Measurements from ENCODE around the gene TRMU.

Gene TRMU

DNA sequence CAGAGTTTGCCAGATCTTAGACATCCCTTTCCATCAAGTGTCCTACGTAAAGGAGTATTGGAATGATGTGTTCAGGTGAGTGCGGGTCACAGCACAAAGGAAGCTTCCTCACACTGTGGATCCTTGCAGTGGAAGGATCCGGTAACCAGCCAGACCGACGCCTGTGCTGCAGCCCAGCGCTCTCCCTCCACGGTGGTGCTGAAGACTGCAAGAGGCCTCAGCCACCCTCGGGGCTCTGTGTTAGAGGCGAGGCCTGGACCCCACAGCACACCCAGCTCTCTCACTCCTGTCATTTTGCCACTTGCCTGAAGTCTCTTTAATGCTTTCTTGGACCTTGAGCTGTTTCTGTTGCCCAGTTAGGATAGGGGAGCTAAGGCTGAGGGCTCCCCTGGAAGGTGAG, 2.4 kb downstream of the TRMU start:
- no peak for DNase-seq

DNA sequence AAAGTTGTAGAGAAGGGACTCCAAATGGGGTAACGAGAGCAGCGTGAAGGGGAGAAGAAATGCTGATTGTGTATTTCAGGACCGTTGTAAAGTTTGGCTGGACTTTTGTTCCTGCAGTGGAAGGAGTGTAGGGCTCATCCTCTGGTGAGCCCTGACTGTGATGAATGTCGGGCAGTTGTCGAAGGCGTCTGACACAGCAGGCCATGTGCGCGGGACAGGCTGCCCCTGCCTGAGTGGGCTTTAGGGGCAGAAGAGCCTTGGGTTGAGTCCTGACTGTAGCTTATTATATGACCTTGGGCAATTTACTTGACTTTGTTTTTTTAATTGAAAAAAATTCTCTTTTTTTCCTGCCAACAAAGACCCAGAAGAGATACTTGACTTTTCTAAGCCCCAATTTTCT, 3.1 kb downstream of the TRMU start:
- no peak for DNase-seq

DNA sequence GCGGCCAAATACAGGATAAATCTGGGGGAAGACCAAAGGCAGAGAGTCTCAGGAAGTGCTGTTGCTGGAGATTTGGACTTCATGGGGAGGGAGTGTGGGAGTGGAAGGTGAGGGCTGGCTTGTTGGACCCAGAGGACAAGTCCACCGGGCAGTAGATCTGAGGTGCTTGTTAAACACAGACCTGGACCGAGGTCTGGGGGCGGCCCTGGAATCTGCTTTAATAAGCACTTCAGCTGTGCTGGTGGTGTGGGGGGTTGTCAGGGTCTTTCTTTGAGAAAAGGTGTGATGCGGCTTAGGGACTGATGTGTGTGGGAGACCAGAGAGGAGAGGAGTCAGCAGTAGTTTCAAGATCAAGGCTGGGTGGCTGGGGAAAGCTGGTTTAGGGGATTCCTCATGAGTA, 4.4 kb downstream of the TRMU start:
- no peak for DNase-seq

DNA sequence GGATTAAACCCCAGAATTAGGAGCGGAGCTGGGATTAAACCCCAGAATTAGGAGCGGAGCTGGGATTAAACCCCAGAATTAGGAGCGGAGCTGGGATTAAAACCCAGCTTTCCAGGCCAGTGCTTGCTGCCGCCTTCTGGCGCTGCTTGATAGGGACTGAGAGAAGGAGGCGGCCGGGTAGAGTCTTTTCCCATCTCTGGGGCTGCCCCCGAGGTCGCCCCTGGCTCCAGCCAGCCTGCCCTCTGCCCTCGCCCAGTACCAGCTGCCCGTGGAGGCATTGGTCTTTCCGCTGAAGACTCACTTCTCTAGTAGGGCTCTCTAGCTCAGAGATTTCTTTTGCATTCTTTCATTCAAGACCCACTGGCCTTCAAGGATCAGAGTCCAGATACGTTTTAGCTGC, 5.2 kb downstream of the TRMU start:
- DNase-seq, result no peak

DNA sequence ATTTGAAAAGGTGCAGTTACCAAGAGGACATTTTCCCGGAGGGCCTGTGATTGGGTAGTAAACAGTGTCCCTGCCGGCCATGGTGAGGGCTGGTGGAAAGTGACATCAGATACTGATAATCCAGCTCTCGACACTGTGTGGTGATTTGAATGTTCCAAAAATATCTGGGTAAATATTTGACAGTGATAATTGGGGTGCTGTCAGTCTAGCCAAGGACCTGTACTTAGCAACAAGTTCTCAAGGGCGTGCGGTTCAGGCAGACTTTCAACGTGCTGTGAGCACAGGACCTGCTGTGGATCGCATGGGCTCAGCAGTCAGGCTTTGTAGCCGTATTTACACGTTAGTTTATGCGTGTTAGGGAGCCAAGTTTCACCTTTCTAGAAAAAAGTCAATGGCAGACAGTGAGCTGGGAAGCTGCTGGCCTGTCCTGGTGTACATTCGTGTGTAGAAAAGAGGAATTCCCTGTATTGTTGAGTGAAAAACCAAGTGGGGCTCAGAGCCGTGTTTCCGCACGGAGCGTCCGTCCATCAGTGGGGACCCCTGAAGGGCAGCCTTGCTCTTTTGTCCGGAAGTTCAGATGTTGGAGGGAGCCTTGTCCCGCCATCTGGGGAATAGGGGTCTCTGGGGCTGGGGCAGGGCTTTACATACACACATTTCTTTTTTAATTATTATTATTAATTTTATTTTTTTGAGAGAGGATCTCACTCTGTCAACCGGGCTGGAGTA, 11.3 kb downstream of the TRMU start:
- no peak for DNase-seq

DNA sequence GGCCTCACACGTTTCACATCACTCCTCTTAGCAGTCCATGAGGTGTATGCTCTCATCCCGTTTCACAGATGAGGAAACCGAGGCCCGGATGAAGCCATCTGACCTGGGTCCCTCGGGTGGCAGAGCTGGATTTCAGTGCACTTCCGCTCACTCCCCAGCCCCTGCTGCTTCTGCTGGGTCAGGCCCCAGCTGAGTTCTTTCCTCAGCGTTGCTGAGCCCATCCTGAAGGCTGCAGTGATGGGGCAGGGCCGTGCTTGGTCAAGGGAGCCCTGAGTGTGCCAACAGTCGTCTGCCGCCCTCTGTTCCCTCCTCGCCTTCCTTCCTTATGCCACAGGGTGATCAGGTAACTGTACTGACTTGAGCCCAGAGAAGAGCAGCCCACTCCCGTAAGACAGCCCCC, 12.1 kb downstream of the TRMU start:
- no peak for DNase-seq

DNA sequence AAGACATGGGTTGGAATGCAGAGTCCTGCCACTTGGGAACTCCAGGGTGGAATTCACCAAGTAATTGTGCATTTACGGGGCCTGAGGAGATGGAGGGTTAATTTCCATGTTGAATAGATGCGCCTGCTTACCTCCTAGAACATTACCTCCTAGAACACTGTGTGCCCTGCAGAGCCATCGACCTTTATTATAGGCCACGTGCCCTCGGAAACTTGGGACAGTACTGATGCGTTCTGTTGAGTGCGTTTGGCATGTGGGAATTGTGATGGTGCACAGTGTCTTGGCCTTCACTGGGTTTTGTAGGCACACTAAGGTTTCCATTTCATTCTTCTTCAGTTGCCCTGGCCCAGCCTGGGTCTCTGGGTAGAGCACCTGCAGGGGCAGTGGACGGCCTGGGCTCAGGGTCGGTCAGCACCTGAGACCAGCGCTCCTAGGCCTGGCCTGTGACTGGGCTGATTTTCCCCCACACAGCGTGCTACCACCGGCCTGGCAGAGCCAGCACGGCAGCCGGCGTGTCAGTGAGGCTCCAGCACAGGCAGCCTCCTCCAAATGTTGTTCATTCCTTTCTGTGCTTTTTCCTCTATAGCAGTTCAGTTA, 12.7 kb downstream of the TRMU start:
- no peak for DNase-seq

DNA sequence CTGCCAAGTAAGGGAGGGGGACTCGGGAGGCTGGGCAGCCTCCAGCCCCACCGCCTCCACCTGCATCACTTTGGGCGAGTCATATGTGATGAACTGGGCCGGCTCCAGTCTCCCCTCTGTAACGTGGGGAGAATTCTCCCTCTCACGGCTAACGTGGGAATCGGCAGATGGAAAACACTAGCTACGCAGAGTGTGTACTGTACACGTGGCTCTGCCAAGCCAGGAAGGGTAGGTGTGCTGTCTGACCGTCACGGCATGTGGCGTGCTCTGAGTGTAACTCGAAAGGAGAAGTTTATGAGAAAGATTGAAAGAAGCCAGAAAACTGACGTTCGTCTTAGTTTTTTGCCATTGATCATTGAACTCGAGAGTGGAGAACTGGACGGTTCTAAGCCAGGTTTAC, 13.7 kb downstream of the TRMU start:
- DNase-seq, result no peak

DNA sequence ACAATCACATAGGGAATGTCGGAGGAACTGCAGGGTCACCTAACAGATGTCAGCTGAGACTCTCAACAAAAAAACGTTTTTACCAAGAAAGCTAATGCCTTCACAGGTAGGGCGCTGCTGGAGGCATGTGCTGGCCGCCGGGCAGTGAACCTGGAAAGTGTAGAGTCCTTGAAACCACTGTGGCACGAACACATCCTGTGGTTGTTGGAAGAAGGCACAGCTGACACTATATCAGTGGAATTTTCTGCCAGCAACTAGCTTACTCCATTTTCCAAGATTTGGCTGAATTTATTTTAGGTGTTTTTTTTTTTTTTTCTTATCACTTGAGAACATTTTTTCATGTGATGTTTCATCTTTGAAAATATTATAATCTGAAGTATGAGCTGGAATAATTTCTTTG, 14.2 kb downstream of the TRMU start:
- DNase-seq, result no peak

DNA sequence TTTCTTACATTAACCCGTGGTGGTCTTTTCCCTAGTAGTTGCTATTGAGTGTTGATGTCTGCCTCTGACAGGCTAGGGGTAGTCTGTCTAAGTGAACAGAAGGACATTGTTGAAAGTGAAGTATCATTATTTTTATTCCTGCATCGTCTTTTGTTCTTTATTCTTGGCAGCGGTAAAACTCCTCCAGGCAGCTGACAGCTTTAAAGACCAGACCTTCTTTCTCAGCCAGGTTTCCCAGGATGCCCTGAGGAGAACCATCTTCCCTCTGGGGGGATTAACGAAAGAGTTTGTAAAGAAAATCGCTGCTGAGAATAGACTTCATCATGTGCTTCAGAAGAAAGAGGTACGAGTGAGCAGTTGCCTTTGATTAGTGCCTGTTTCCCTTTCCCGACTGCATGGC, 14.6 kb downstream of the TRMU start:
- no peak for DNase-seq

DNA sequence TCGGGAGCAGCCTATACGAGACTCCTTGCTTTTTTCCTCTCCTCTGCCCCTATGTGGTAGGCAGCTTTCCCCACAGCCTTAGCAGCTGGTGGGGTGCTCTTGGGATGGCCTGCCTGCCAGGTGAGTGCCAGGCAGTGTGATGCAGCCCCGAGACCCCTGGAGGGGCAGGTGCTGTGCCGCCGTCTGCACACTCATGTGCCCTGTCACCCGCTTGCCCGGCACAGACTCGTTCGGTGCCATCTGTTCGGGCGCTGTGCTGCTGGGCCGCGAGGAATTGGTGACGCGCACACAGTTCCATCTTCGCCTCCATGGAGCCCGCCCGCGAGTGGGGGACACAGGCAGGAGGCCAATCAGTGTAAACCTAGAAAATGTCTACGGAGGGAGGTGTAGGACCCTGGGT, 15.1 kb downstream of the TRMU start:
- DNase-seq, result no peak

DNA sequence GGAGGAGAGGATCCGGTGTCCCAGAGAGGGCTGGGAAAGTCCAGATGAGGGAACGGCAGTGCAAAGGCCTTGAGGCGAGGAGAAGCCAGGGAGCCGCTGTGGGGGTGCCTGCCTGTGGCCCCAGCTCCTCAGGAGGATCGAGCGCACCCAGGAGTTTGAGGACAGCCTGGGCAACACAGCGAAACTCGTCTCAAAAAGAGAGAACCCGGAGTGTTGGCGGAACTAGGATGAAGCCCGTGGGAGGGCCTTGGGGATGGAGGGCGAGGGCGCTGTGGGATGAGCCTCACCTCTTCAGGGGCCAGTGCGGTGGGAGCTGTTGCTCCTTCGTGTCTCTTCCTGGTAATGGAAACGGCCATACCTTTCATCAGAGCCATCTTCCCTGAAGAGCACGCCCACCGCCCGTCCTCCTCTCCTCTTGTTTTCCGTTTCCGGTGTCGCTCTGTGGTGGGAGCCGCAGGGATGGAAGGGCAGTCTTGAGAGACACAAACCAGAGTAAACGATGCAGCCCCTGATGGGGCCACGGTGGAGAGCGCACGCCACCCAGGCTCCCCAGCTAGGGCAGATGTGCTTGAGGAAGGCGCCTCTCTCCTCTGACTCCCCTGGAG, 15.7 kb downstream of the TRMU start:
- no peak for DNase-seq

DNA sequence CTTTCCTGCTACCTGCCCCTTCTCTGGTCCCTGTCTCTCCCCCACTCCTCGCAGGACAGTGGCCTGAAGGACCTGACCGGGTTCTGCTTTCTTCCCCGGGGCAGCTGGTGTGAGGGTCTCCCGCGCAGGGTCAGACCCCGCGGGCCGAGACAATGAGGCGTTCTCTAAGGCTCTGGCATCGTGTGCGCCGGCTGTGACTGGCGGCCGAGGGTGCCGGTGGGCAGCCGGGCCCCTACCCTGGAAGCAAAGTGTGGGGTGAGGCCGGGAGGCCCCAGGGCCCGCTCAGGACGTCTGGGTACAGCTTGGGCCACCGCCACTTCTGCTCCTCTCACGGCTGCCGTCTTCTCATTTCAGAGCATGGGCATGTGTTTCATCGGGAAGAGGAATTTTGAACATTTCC, 16.3 kb downstream of the TRMU start:
- no peak for DNase-seq

DNA sequence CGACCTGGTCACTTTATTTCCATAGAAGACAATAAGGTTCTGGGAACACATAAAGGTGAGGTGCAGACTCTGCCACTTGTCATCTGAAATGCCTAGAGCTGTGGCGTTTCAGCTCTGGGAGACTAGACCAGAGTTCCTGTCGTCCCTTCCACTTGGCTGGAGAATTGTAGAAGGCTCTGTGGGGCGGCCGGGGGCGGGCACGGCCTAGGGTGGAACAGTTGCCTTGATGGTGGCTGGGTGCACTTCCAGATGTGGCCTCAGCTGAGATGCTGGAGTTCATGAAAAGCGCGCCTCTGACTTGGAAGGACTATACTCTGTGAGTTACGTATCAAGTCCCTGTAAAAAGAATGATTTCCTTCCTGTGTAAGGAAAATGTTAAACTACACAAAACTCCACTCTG, 16.8 kb downstream of the TRMU start:
- no peak for DNase-seq

DNA sequence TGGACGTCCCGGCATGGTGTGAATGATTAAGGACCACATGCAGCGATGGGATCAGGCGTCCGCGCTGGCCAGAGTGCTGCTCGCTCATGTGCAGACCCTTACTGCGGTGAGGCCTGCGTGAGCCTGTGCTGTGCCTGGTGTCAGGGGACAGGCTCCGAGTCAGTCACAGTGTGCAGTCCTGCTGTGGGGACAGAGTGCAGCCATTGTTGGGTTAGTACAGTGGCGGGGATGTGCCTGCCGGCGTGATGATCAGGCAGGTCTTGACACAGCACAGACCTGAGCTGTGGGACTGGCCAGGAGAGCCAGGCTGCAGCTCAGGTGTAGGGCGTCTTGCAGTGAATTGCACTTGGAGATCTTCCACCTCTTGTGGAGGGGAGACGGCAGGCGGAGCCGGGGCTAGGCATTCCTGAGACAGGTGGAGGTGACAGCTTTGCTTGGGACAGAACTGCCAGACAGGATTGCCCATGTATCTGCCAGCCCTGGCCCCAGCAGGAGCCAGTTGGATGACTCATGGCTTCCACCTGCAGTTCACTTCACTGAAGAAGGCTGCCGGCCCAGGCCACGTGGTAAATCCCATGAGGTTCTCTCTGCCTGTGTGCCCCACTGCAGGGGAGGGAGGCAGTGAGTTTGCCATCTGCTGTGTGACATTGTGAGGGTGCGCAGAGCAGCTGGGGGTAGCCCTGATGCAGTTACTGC, 17.3 kb downstream of the TRMU start:
- DNase-seq, result no peak

DNA sequence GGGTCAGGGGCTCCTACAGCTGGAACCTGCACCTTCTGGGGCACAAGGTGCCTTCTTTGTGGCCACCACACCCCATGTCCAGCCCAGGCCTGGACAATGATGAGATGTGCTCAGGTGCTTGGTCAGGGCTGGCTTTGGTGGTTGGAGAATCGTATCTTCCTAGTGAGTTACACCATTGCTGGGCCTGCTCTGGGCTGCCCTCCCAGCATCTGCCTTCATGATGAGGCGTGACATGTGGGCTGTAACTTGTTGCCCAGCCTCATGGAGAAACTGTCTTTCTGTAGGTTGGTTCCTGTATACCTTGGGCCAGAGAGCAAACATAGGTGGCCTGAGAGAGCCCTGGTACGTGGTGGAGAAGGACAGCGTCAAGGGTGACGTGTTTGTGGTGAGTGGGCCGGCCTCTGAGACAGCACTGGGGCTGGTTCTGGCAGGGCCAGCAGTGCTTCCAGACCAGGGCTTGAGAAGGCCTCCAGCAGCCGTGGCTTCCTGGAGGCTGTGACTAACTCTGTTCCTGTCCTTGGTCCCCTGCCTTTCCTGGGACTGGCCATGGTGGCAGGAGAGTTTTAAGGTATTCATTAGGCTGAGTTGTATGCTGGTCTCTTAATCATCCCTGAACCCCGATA, 18.1 kb downstream of the TRMU start:
- no peak for DNase-seq

DNA sequence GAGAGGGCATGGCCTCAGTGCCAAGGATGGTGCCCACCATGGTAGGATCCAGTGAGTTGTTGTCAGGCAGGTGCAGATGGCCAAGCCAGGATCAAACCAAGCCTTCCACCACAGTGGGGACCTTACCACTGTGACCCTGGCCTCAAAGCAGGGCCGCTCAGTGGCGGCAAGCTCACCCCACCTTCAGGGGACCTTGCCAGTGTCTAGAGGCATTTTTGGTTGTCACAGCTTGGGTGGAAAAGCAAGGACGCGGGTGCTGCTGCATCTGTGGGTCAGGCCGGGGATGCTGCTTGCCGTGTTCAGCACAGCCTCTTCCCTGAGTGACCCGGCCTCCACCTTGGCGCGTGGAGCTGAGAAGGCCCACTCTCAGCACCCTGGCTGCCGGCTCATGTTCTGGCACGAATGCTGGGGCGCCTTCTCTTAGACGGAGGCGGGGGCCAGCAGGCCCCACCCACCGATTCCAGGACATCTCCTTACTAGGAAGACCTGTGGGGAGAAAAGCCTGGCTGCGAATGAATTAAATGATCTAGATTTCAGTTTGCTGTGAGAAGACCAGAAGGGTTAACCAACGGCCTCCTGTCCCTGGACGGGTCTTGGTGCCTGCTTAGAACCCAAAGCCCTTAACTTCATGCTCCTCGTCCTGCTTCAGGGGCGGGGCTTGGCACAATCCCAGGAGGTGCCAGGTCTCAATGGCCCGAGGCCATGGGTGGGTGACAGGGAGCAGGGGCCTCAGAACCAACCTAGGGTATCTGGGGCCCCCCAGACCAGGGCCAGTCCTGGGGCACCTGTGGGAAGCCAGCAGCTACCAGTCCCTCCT, 18.9 kb downstream of the TRMU start:
- DNase-seq, result no peak

DNA sequence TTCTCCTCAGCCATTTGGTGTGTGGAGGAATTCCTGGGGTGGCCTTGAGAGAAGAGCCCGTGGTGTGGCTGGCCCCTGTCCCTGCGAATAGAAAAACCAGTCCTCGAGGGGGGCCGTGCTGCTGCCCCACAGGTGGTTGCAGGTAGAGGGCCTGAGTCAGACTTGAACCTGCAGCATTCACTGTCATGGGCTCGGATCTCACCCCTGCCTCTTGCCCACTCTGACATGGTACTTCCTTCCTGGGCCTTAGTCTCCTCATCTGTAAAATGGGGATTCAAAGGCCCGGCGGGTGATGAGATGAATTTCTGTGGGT, 19.4 kb downstream of the TRMU start:
- DNase-seq, result no peak

DNA sequence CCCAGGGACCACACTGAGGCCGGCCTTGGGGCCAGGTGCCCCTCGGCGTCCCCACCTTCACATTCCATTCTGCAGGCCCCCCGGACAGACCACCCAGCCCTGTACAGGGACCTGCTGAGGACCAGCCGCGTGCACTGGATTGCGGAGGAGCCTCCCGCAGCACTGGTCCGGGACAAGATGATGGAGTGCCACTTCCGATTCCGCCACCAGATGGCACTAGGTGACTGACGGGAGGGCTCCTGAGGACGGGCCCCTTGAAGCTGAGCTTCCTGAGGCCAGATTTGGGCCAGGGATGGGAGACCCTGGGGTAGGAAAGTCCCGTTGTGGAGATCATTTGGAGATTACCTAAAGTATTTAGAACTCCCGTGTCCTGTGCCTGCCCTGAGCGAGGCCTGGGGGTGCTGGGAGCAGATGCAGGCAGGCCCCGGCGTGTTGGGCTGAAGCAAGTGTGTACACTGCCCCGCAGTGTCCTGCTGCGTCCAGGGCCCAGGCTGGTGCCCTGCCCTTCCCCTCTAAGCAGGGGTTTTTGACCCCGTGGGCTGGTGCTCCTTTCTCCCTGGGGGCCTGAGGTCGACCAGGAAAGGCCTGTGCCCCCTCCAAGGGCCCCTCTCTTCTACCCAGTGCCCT, 20.0 kb downstream of the TRMU start:
- DNase-seq, result peak; percentile 62

DNA sequence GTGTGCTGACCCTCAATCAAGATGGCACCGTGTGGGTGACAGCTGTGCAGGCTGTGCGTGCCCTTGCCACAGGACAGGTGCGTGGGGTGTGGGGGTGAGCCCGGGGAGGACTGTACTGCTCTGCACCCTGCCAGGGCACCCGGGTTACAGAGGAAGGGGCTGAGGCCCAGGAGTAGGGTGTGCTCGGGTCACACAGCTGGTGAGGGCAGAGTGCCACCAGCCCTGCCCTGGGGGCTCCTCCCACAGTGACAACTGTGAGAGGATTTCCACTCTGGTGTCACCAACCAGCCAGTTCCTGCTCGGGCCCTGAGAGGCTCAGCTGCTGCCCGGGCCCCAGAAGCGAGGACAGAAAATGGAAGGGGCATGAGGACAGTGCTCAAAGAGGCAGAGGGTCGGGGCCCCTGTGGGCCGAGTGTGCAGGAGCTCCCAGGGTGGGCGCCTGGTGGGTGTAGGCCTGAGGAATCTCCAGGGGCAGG, 20.5 kb downstream of the TRMU start:
- no peak for DNase-seq

DNA sequence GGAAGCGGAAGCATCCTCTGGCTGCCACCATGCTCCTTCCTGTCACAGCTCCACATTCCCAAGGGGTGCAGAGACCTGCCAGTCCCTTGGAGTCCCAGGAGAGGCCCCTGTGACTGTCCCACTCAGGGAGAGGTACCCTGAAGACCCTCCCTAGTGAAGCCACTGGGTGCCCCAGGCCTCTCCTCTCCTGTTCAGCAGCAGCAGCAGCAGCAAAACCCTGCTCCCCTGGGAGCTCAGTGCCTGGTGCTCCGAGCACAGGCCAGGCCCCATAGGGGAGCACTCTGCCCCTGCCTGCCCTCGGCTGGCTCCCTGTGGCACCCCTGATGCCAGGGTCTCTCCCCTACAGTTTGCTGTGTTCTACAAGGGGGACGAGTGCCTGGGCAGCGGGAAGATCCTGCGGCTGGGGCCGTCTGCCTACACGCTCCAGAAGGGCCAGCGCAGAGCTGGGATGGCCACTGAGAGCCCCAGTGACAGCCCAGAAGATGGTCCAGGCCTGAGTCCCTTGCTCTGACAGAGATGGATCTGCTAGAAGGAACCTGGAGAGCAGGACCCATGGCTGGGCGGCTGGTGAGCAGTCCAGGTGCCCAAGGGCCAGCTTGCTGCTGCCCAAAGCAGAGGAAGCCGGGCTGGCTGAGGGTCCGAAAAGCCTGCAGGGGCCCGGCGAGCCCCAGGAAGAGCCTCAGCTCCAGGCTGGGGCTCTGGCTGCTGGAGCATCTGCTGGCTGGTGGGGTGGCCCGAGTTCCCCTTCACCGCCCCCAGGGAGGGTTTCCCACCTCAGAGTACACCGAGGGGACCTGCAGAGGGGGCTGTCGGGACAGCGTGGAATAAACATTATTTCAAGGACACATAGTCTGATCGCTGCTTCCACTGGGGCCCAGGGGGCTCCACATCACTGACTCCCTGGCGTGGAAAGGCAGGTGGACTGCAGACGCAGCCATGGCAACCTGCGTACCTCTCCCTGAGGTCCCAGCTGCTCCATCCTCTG, 21.3 kb downstream of the TRMU start:
- no peak for DNase-seq
